ENCODE results near the gene BTG2. TPM values are rescaled to one million over a fixed set of nuclear protein-coding genes. Genes with fewer than 3 reads are reported as not detected.
A peak's percentile ranks its signal among the peaks of the same experiment; 100 is the strongest.
"Not testable (repeated sequence)": the region's sequence is repeated elsewhere in the genome, so short reads cannot be mapped to it uniquely, and the experiment has no call there.

The BTG2 gene
- total RNA-seq, 4 donors from 2014 or later, result 74.5 to 169 (median 116) TPM

GRCh38 chr1:203299169-203299568 lies 6.2 kb upstream of the BTG2 start:
- ATAC-seq, result no peak
- Histone ChIP-seq H3K36me3 (no peaks in the 10 kb centered on the region), H3K4me1 (peaks cover 0 to 2% (median 0%) of the 10 kb centered on the region in 3 donors), H3K4me3 (no peak overlapping the region), H3K27me3 (no peaks in the 10 kb centered on the region), H3K9me3 (no peaks in the 10 kb centered on the region), H3K27ac (no peak overlapping the region)
- no peak for TF ChIP-seq CTCF (IDR thresholded peaks at IDR 0.05)
- TF ChIP-seq EP300 (IDR thresholded peaks at IDR 0.05), result no peak
- TF ChIP-seq POLR2AphosphoS5 (IDR thresholded peaks at IDR 0.05), result no peak
- TF ChIP-seq POLR2A (IDR thresholded peaks at IDR 0.05), result no peak
- WGBS, 2 donors (ENCODE audit: low coverage in 1 of 2), result 83% methylated on average over 1 to 4 of the region's 4 CpGs

GRCh38 chr1:203299719-203300429 lies 5.4 kb upstream of the BTG2 start:
- not testable (repeated sequence) for H3K9me3 ChIP-seq, H3K4me3 ChIP-seq, H3K27ac ChIP-seq, H3K27me3 ChIP-seq, ATAC-seq, H3K4me1 ChIP-seq, H3K36me3 ChIP-seq
- 90 to 97% methylated on average over 6 to 7 of the region's 8 CpGs for WGBS, 2 donors (ENCODE audit: low coverage in 1 of 2)

GRCh38 chr1:203300441-203301330 lies 4.6 kb upstream of the BTG2 start:
- WGBS, 2 donors (ENCODE audit: low coverage in 1 of 2), result 77 to 80% methylated on average over 5 to 9 of the region's 11 CpGs
- no peaks in the 10 kb centered on the region for H3K36me3 ChIP-seq
- TF ChIP-seq POLR2AphosphoS5 (IDR thresholded peaks at IDR 0.05), result no peak
- TF ChIP-seq POLR2A (IDR thresholded peaks at IDR 0.05), result no peak
- TF ChIP-seq EP300 (IDR thresholded peaks at IDR 0.05), result no peak
- TF ChIP-seq CTCF (IDR thresholded peaks at IDR 0.05), result no peak
- H3K27ac ChIP-seq, result no peak overlapping the region
- H3K9me3 ChIP-seq, result no peaks in the 10 kb centered on the region
- peaks cover 0 to 11% (median 7%) of the 10 kb centered on the region in 3 donors for H3K4me1 ChIP-seq
- no peak overlapping the region for H3K4me3 ChIP-seq
- H3K27me3 ChIP-seq, result no peaks in the 10 kb centered on the region
- ATAC-seq, result no peak

GRCh38 chr1:203301331-203301668 lies 4.0 kb upstream of the BTG2 start:
- no peak for ATAC-seq
- Histone ChIP-seq H3K4me1 (peaks cover 0 to 11% (median 7%) of the 10 kb centered on the region in 3 donors), H3K9me3 (no peaks in the 10 kb centered on the region), H3K36me3 (no peaks in the 10 kb centered on the region), H3K4me3 (no peak overlapping the region), H3K27me3 (no peaks in the 10 kb centered on the region), H3K27ac (no peak overlapping the region)
- TF ChIP-seq POLR2AphosphoS5 (IDR thresholded peaks at IDR 0.05) (no peak), POLR2A (IDR thresholded peaks at IDR 0.05) (no peak), CTCF (IDR thresholded peaks at IDR 0.05) (no peak)

GRCh38 chr1:203302456-203302855 lies 2.9 kb upstream of the BTG2 start:
- Histone ChIP-seq H3K27me3 (no peaks in the 10 kb centered on the region), H3K27ac (no peak overlapping the region), H3K9me3 (no peaks in the 10 kb centered on the region), H3K4me3 (no peak overlapping the region), H3K36me3 (peaks cover 0 to 8% of the 10 kb centered on the region in 2 donors), H3K4me1 (peaks cover 0 to 18% (median 7%) of the 10 kb centered on the region in 3 donors)
- WGBS, 2 donors (ENCODE audit: low coverage in 1 of 2), result 83% methylated on average over 1 to 4 of the region's 7 CpGs
- no peak for ATAC-seq
- no peak for TF ChIP-seq POLR2A (IDR thresholded peaks at IDR 0.05)

- no peaks in the 10 kb centered on the region for H3K9me3 ChIP-seq
- no peak for TF ChIP-seq POLR2AphosphoS5 (IDR thresholded peaks at IDR 0.05)
- peak in 1 of 2 donors; percentile 1 for TF ChIP-seq POLR2A (IDR thresholded peaks at IDR 0.05)
- TF ChIP-seq CTCF (IDR thresholded peaks at IDR 0.05), result no peak
- TF ChIP-seq EP300 (IDR thresholded peaks at IDR 0.05), result no peak
- no peak overlapping the region for H3K4me3 ChIP-seq
- peaks cover 0 to 13% of the 10 kb centered on the region in 2 donors for H3K36me3 ChIP-seq
- peaks cover 3 to 23% (median 11%) of the 10 kb centered on the region in 3 donors for H3K4me1 ChIP-seq
- no peaks in the 10 kb centered on the region for H3K27me3 ChIP-seq
- peak overlapping the region in 1 of 4 donors; percentile 98 for H3K27ac ChIP-seq
- ATAC-seq, result no peak
- WGBS, 2 donors (ENCODE audit: low coverage in 1 of 2), result 89 to 100% methylated on average over 2 to 3 of the region's 3 CpGs
Measured at GRCh38 chr1:203302894-203303293, 2.4 kb upstream of the BTG2 start.
